ENCODE results near the gene PPM1J.

Gene PPM1J

GRCh38 chr1:112715264-112716053, at the start of gene PPM1J:
Gene PPM1J, minus strand, starts transcription at chr1:112715332. Its CDS starts 31 bp downstream, at chr1:112715301.
- TF ChIP-seq, protein P1, sequence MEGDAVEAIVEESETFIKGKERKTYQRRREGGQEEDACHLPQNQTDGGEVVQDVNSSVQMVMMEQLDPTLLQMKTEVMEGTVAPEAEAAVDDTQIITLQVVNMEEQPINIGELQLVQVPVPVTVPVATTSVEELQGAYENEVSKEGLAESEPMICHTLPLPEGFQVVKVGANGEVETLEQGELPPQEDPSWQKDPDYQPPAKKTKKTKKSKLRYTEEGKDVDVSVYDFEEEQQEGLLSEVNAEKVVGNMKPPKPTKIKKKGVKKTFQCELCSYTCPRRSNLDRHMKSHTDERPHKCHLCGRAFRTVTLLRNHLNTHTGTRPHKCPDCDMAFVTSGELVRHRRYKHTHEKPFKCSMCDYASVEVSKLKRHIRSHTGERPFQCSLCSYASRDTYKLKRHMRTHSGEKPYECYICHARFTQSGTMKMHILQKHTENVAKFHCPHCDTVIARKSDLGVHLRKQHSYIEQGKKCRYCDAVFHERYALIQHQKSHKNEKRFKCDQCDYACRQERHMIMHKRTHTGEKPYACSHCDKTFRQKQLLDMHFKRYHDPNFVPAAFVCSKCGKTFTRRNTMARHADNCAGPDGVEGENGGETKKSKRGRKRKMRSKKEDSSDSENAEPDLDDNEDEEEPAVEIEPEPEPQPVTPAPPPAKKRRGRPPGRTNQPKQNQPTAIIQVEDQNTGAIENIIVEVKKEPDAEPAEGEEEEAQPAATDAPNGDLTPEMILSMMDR (IDR thresholded peaks at IDR 0.05; ENCODE audit: low read length) = no peak
- TF ChIP-seq EZH2phosphoT487 (IDR thresholded peaks at IDR 0.05; ENCODE audit: low read length) = no peak
- no peak for TF ChIP-seq EZH2 (optimal IDR thresholded peaks at IDR 0.05; ENCODE audit: low read depth, low read length)
- Histone ChIP-seq H3K27me3 (replicated peaks; ENCODE audit: insufficient read depth, low read length) (peaks cover 16% of the 10 kb centered on the region), H3K4me3 (ENCODE audit: low read length) (peak within 1 kb of the TSS; percentile 55), H3K36me3 (replicated peaks; ENCODE audit: insufficient read depth, low read length) (no peaks in the 10 kb centered on the region), H3K27ac (ENCODE audit: low read length) (no peak within 1 kb of the TSS), H3K9me2 (replicated peaks; ENCODE audit: insufficient read depth, low read length) (no peaks in the 10 kb centered on the region), H4K20me1 (ENCODE audit: insufficient read depth, low read length) (no peaks in the 10 kb centered on the region), H3K9me3 (replicated peaks; ENCODE audit: insufficient read depth, low read length) (no peaks in the 10 kb centered on the region), H3K79me2 (ENCODE audit: low read length) (no peaks in the 10 kb centered on the region), H3K4me1 (ENCODE audit: low read length) (peaks cover 5% of the 10 kb centered on the region; the same call in 1 of the 2 replicates), H3F3A (ENCODE audit: insufficient read depth, low read length) (no peaks in the 10 kb centered on the region), H2AFZ (ENCODE audit: low read length) (peak within 1 kb of the TSS; percentile 42; the same call in 1 of the 2 replicates), H3K4me2 (ENCODE audit: low read depth, low read length) (peak within 1 kb of the TSS; percentile 96), H3K9ac (ENCODE audit: low read length) (no peak within 1 kb of the TSS)
- DNase-seq = peak; percentile 89

DNA sequence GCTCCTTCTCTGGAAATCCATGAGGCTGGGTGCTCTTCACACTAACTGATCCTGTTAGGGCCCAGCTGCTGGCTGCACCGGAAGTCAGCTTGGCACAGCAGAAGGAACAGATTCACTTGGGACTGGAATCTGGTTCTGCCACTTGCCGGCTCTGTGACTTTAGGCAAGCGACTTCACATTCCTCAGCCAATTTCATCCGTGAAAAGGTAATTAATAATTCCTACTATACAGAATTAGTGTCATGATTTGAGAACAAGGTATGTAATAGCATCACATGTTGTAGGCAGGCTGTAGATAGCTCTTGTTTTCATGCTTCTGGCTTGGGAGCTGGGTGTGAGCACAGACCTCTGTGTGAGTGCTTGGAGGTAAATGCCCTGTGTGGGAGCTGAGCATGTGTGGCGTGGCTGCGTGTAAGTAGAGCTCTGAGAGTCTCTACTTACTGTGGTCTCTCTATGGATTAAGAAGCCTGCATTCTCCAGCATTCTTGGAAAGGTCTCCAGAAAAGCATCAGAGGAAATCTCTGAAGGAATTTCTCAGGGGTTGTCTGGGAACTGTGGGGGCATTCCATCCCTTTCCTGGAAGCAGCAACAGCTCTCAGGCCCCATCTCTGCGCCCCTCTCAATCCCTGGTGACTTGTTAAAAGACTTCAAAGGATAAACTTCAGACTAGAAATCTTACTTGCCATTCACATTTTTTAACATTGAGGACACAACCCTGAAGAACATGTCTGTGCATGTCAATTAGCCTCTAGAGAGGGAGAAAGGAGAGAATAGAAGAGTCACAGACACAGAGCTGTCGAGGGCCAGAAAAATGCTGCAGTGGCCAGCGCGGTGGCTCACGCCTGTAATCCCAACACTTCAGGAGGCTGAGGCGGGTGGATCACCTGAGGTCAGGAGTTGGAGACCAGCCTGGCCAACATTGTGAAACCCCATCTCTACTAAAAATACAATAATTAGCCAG, 47.7 kb upstream of the PPM1J start:
- H3K9me2 ChIP-seq (replicated peaks; ENCODE audit: insufficient read depth, low read length) = no peaks in the 10 kb centered on the region
- no peaks in the 10 kb centered on the region for H3K9me3 ChIP-seq (replicated peaks; ENCODE audit: insufficient read depth, low read length)
- no peak overlapping the region for H3K4me3 ChIP-seq (ENCODE audit: low read length)
- H3K27me3 ChIP-seq (replicated peaks; ENCODE audit: insufficient read depth, low read length) = peaks cover 26% of the 10 kb centered on the region
- H3K9ac ChIP-seq (ENCODE audit: low read length) = no peak overlapping the region
- H3F3A ChIP-seq (ENCODE audit: insufficient read depth, low read length) = no peaks in the 10 kb centered on the region
- no peak overlapping the region for H2AFZ ChIP-seq (ENCODE audit: low read length)
- no peak overlapping the region for H3K27ac ChIP-seq (ENCODE audit: low read length)
- H3K36me3 ChIP-seq (replicated peaks; ENCODE audit: insufficient read depth, low read length) = no peaks in the 10 kb centered on the region
- no peaks in the 10 kb centered on the region for H3K79me2 ChIP-seq (ENCODE audit: low read length)
- H3K4me2 ChIP-seq (ENCODE audit: low read depth, low read length) = no peak overlapping the region
- H4K20me1 ChIP-seq (ENCODE audit: insufficient read depth, low read length) = no peaks in the 10 kb centered on the region
- no peaks in the 10 kb centered on the region for H3K4me1 ChIP-seq (ENCODE audit: low read length)
- DNase-seq = no peak
- TF ChIP-seq EZH2 (optimal IDR thresholded peaks at IDR 0.05; ENCODE audit: low read depth, low read length) (no peak), EZH2phosphoT487 (IDR thresholded peaks at IDR 0.05; ENCODE audit: low read length) (no peak)
- TF ChIP-seq, protein P1 (IDR thresholded peaks at IDR 0.05; ENCODE audit: low read length) = no peak

- Histone ChIP-seq H3K9me3 (replicated peaks; ENCODE audit: insufficient read depth, low read length) (no peaks in the 10 kb centered on the region), H3K36me3 (replicated peaks; ENCODE audit: insufficient read depth, low read length) (no peaks in the 10 kb centered on the region), H3K4me3 (ENCODE audit: low read length) (no peak overlapping the region), H3K79me2 (ENCODE audit: low read length) (no peaks in the 10 kb centered on the region), H3K9me2 (replicated peaks; ENCODE audit: insufficient read depth, low read length) (no peaks in the 10 kb centered on the region), H3K4me1 (ENCODE audit: low read length) (no peaks in the 10 kb centered on the region), H4K20me1 (ENCODE audit: insufficient read depth, low read length) (no peaks in the 10 kb centered on the region), H2AFZ (ENCODE audit: low read length) (no peak overlapping the region), H3K9ac (ENCODE audit: low read length) (no peak overlapping the region), H3K27me3 (replicated peaks; ENCODE audit: insufficient read depth, low read length) (peaks cover 30% of the 10 kb centered on the region), H3K27ac (ENCODE audit: low read length) (no peak overlapping the region), H3F3A (ENCODE audit: insufficient read depth, low read length) (no peaks in the 10 kb centered on the region), H3K4me2 (ENCODE audit: low read depth, low read length) (no peak overlapping the region)
- TF ChIP-seq, protein P1 (IDR thresholded peaks at IDR 0.05; ENCODE audit: low read length) = no peak
- TF ChIP-seq EZH2 (optimal IDR thresholded peaks at IDR 0.05; ENCODE audit: low read depth, low read length) (no peak), EZH2phosphoT487 (IDR thresholded peaks at IDR 0.05; ENCODE audit: low read length) (no peak)
- DNase-seq = no peak
Measured at GRCh38 chr1:112761714-112762480, 46.8 kb upstream of the PPM1J start.
